Spleen (tissue), 7 donors: ENCODE results near the gene CNIH4.

Source experiments
- CTCF ChIP-seq, 11 experiments: fragments of 200-600 bp in 7 of 11; fragments of 450-650 bp in 4 of 11; sonication (generic) in 4 of 11; IDR thresholded peaks in 8 of 11; conservative IDR thresholded peaks in 3 of 11; 1 replicate in 7 of 11; 2 replicates in 4 of 11; pipeline versions ENCODE4 v1.4.0 to v1.8.0; 2016 to 2021; ENCODE audit warnings: antibody characterized with exemption in 11 of 11, inconsistent platforms in 4 of 11, mild to moderate bottlenecking in 1 of 11
- POLR2A ChIP-seq, 3 donors: fragments of 450-650 bp; IDR thresholded peaks; one replicate each; pipeline ENCODE4 v1.5.1; 2017; ENCODE audit warnings: antibody characterized with exemption in 3 of 3, mild to moderate bottlenecking in 1 of 3
- donor health status: DM: no; HTN: no; CAD: no; lungs with moderate emphysema.
- donor health status: DM: no; HTN: no; CAD: no.
- donor health status: DM: no; HTN: no; CAD: no.

GRCh38 chr1:224373008-224373590 lies 16.4 kb downstream of the CNIH4 start:
- TF ChIP-seq CTCF (IDR thresholded peaks at IDR 0.05 in 8 of 11, conservative IDR thresholded peaks at IDR 0.05 in 3 of 11) (no peak), POLR2A (IDR thresholded peaks at IDR 0.05) (no peak)
